ENCODE measurements around the gene RICTOR. TPM values are rescaled to one million over a fixed set of nuclear protein-coding genes. Genes with fewer than 3 reads are reported as not detected.

The RICTOR gene
- total RNA-seq, 4 donors from 2014 or later = 21.7 to 46.7 (median 33.4) TPM

- no peak for DNase-seq (ENCODE audit: low spot score in 2 of 2)
- TF ChIP-seq CTCF (IDR thresholded peaks at IDR 0.05) = no peak
- TF ChIP-seq POLR2A (IDR thresholded peaks at IDR 0.05) = no peak
- intact Hi-C loops (cut with DNase I; ENCODE audit: low total_unique reads) = no loop called here
- WGBS, 2 donors = 54 to 56% methylated on average over 4 of the region's 4 CpGs
- no peak overlapping the region for H3K4me3 ChIP-seq (ENCODE audit: low read depth, poor library complexity, severe bottlenecking)
Observed at GRCh38 chr5:39092581-39093351, 18.6 kb upstream of the RICTOR start.

- TF ChIP-seq CTCF (IDR thresholded peaks at IDR 0.05) = no peak
- no peak for TF ChIP-seq POLR2A (IDR thresholded peaks at IDR 0.05)
- no peak for DNase-seq (ENCODE audit: low spot score in 2 of 2)
- no peak overlapping the region for H3K4me3 ChIP-seq (ENCODE audit: low read depth, poor library complexity, severe bottlenecking)
- 82 to 85% methylated on average over 7 of the region's 7 CpGs for WGBS, 2 donors
- intact Hi-C loops (cut with DNase I; ENCODE audit: low total_unique reads) = no loop called here
Observed at GRCh38 chr5:39091940-39092580, 17.9 kb upstream of the RICTOR start.

GRCh38 chr5:39083968-39084367, 9.8 kb upstream of the RICTOR start:
- H3K4me3 ChIP-seq (ENCODE audit: low read depth, poor library complexity, severe bottlenecking) = no peak overlapping the region
- intact Hi-C loops (cut with DNase I; ENCODE audit: low total_unique reads) = no loop called here
- DNase-seq (ENCODE audit: low spot score in 2 of 2) = no peak
- TF ChIP-seq POLR2A (IDR thresholded peaks at IDR 0.05) (no peak), CTCF (IDR thresholded peaks at IDR 0.05) (no peak)
- WGBS, 2 donors = 83 to 88% methylated on average over 1 of the region's 1 CpG

- H3K4me3 ChIP-seq (ENCODE audit: low read depth, poor library complexity, severe bottlenecking) = no peak overlapping the region
- intact Hi-C loops (cut with DNase I; ENCODE audit: low total_unique reads) = no loop called here
- TF ChIP-seq CTCF (IDR thresholded peaks at IDR 0.05) (no peak), POLR2A (IDR thresholded peaks at IDR 0.05) (no peak)
Observed at GRCh38 chr5:39082995-39083394, 8.8 kb upstream of the RICTOR start.

GRCh38 chr5:39080597-39081204, 6.5 kb upstream of the RICTOR start:
- intact Hi-C loops (cut with DNase I; ENCODE audit: low total_unique reads) = no loop called here
- H3K4me3 ChIP-seq (ENCODE audit: low read depth, poor library complexity, severe bottlenecking) = no peak overlapping the region
- 14 to 15% methylated on average over 3 of the region's 3 CpGs for WGBS, 2 donors
- no peak for DNase-seq (ENCODE audit: low spot score in 2 of 2)
- TF ChIP-seq POLR2A (IDR thresholded peaks at IDR 0.05) (no peak), CTCF (IDR thresholded peaks at IDR 0.05) (no peak)

More at GRCh38 chr5:39082995-39083394, 8.8 kb upstream of the RICTOR start:
- 85 to 86% methylated on average over 3 of the region's 3 CpGs for WGBS, 2 donors
- DNase-seq (ENCODE audit: low spot score in 2 of 2) = no peak

Measured in lower leg skin (tissue), 4 donors.